SH-SY5Y (cell line): ENCODE data around the gene MEOX1.

Source experiments
- GATA2 ChIP-seq: IDR thresholded peaks from 2 replicates; pipeline ENCODE4 v1.6.1; 2011; ENCODE audit warnings: mild to moderate bottlenecking, low read depth, low read length
- GATA3 ChIP-seq: IDR thresholded peaks from 2 replicates; pipeline ENCODE4 v1.6.1; 2011; ENCODE audit warnings: low read depth, mild to moderate bottlenecking, low read length, moderate library complexity

GRCh38 chr17:43703630-43704029 is 41.9 kb upstream of the MEOX1 start:
- TF ChIP-seq GATA2 (no peak), GATA3 (no peak)
